ENCODE results near the gene LYPD6B.

- TF ChIP-seq TAF1 (conservative IDR thresholded peaks at IDR 0.05), result no peak
- no peak for TF ChIP-seq CTCF (IDR thresholded peaks at IDR 0.05; ENCODE audit: low read depth, low read length, missing input control)
- no peak for TF ChIP-seq ATF3 (IDR thresholded peaks at IDR 0.05)
- no peak for TF ChIP-seq EGR1 (IDR thresholded peaks at IDR 0.05; ENCODE audit: low read depth in 2 of 2)
- TF ChIP-seq YY1 (IDR thresholded peaks at IDR 0.05), result no peak
- TF ChIP-seq JUND (IDR thresholded peaks at IDR 0.05), result no peak
- no peak for TF ChIP-seq FOXA1 (IDR thresholded peaks at IDR 0.05)
- no peak for TF ChIP-seq REST (IDR thresholded peaks at IDR 0.05)
- no peak for TF ChIP-seq SP1 (IDR thresholded peaks at IDR 0.05)
Measured at GRCh38 chr2:149259136-149259535, 220.6 kb downstream of the LYPD6B start.
